IMR-90 (cell line): ENCODE data around the gene USP26. TPM values are rescaled to one million over a fixed set of nuclear protein-coding genes. Genes with fewer than 3 reads are reported as not detected.

Source experiments
- ATAC-seq: fragments of 200-7000 bp; cut with Tn5 transposase; 2 replicates; pipeline ENCODE4 v1.9.1; 2020; ENCODE audit warnings: low read depth, mild to moderate bottlenecking, moderate library complexity
- BruUV-seq: library from RNA; stranded (reverse); fragments of 400-500 nt; replicated peaks from 2 replicates; lab custom pipeline; 2021; lab: Mats Ljungman, UMichigan
- CTCF ChIA-PET: fragments of 300-600 bp; formaldehyde crosslinking; extraction: SDS; loops from one replicate; lab custom pipeline; 2021; ENCODE audit warnings: antibody characterized with exemption; lab: Yijun Ruan, JAX
- POLR2A ChIA-PET: fragments of 300-600 bp; sonication (Branson Sonifier 250); formaldehyde crosslinking; loops from one replicate; lab custom pipeline; 2022; ENCODE audit warnings: antibody characterized with exemption; ENCODE audit not compliant: unreplicated experiment; lab: Charles Lee
- DNase-seq: peaks from one replicate; pipeline ENCODE4 v3.0.0; 2013
- H2AFZ ChIP-seq: replicated peaks from 2 replicates; pipeline ENCODE3; 2013; ENCODE audit warnings: low read length, mild to moderate bottlenecking; ENCODE audit not compliant: poor library complexity
- H2AK5ac ChIP-seq: 2 replicates; pipeline ENCODE4 v1.6.1; 2013; ENCODE audit warnings: low read depth, low read length, inconsistent platforms
- H2AK9ac ChIP-seq: replicated peaks from 2 replicates; pipeline ENCODE3; 2013; ENCODE audit warnings: mild to moderate bottlenecking, low read depth, low read length, moderate library complexity; ENCODE audit not compliant: poor library complexity
- H2BK120ac ChIP-seq: 2 replicates; pipeline ENCODE4 v1.6.1; 2013; ENCODE audit warnings: low read depth, low read length, inconsistent platforms
- H2BK15ac ChIP-seq: 3 replicates; pipeline ENCODE4 v1.6.1; 2013; ENCODE audit warnings: low read depth, low read length, inconsistent platforms
- H2BK20ac ChIP-seq: 2 replicates; pipeline ENCODE4 v1.6.1; 2013; ENCODE audit warnings: low read depth, mild to moderate bottlenecking, inconsistent platforms, low read length, moderate library complexity
- H2BK5ac ChIP-seq: 2 replicates; pipeline ENCODE4 v1.6.1; 2013; ENCODE audit warnings: mild to moderate bottlenecking, low read depth, low read length, inconsistent platforms; ENCODE audit not compliant: poor library complexity, severe bottlenecking
- H3K14ac ChIP-seq: replicated peaks from 2 replicates; pipeline ENCODE4 v1.6.1; 2013; ENCODE audit warnings: low read depth, low read length, inconsistent platforms
- H3K18ac ChIP-seq: 2 replicates; pipeline ENCODE4 v1.6.1; 2013; ENCODE audit warnings: low read depth, low read length, control low read depth
- H3K23ac ChIP-seq: 2 replicates; pipeline ENCODE4 v1.6.1; 2013; ENCODE audit warnings: low read depth, low read length, inconsistent platforms
- H3K27ac ChIP-seq: 2 replicates; pipeline ENCODE4 v1.5.1; 2013; ENCODE audit warnings: mild to moderate bottlenecking, control low read depth, low read length; ENCODE audit not compliant: insufficient read depth
- H3K27me3 ChIP-seq: 2 replicates; pipeline ENCODE4 v1.6.1; 2013; ENCODE audit warnings: low read length; ENCODE audit not compliant: control insufficient read depth, insufficient read depth
- H3K36me3 ChIP-seq: 2 replicates; pipeline ENCODE4 v1.6.1; 2013; ENCODE audit warnings: low read length, mixed read lengths; ENCODE audit not compliant: control insufficient read depth, insufficient read depth
- H3K4ac ChIP-seq: 2 replicates; pipeline ENCODE4 v1.6.1; 2013; ENCODE audit warnings: low read depth, low read length, inconsistent platforms
- H3K4me1 ChIP-seq: 2 replicates; pipeline ENCODE4 v1.6.1; 2013; ENCODE audit warnings: low read length, mixed read lengths; ENCODE audit not compliant: control insufficient read depth, insufficient read depth
- H3K4me2 ChIP-seq: 2 replicates; pipeline ENCODE4 v1.6.1; 2013; ENCODE audit warnings: low read depth, mild to moderate bottlenecking, control low read depth, low read length, moderate library complexity
- H3K4me3 ChIP-seq: 2 replicates; pipeline ENCODE4 v1.5.1; 2013; ENCODE audit warnings: low read depth, mild to moderate bottlenecking, control low read depth, low read length, moderate library complexity; ENCODE audit not compliant: insufficient read depth
- H3K56ac ChIP-seq: 2 replicates; pipeline ENCODE4 v1.6.1; 2013; ENCODE audit warnings: low read length, inconsistent platforms; ENCODE audit not compliant: insufficient read depth; ENCODE audit errors: extremely low read depth
- H3K79me1 ChIP-seq, 2 experiments: 2 replicates each; pipeline ENCODE4 v1.6.1; 2013; ENCODE audit warnings: low read length in 2 of 2, inconsistent platforms in 1 of 2, low read depth in 1 of 2
- H3K9ac ChIP-seq: 2 replicates; pipeline ENCODE4 v1.6.1; 2013; ENCODE audit warnings: low read depth, low read length, control low read depth
- H3K9me1 ChIP-seq: 2 replicates; pipeline ENCODE4 v1.6.1; 2013; ENCODE audit warnings: low read length, inconsistent platforms; ENCODE audit not compliant: insufficient read depth
- H3K9me3 ChIP-seq: 2 replicates; pipeline ENCODE4 v1.6.1; 2013; ENCODE audit warnings: low read length; ENCODE audit not compliant: control insufficient read depth, insufficient read depth
- H4K20me1 ChIP-seq: 2 replicates; pipeline ENCODE4 v1.6.1; 2013; ENCODE audit warnings: low read length, inconsistent platforms; ENCODE audit not compliant: insufficient read depth
- H4K5ac ChIP-seq: 2 replicates; pipeline ENCODE4 v1.6.1; 2013; ENCODE audit warnings: mild to moderate bottlenecking, low read depth, low read length, control low read depth
- H4K8ac ChIP-seq, 2 experiments: 2 replicates each; pipeline ENCODE4 v1.6.1; 2013; ENCODE audit warnings: low read depth in 2 of 2, low read length in 2 of 2, control low read depth in 1 of 2, inconsistent platforms in 1 of 2
- H4K91ac ChIP-seq: 2 replicates; pipeline ENCODE4 v1.6.1; 2013; ENCODE audit warnings: low read depth, low read length, inconsistent platforms; ENCODE audit not compliant: insufficient read depth
- BHLHE40 ChIP-seq: fragments of 150-350 bp; IDR thresholded peaks from 2 replicates; pipeline ENCODE4 v1.6.1; 2016; ENCODE audit warnings: mild to moderate bottlenecking, low read depth, low read length
- CEBPB ChIP-seq: IDR thresholded peaks from 2 replicates; pipeline ENCODE4 v1.6.1; 2012; ENCODE audit warnings: low read depth, low read length, improper control_type of control experiment
- CHD1 ChIP-seq: IDR thresholded peaks from 2 replicates; pipeline ENCODE4 v1.6.1; 2012; ENCODE audit warnings: low read depth, low read length, improper control_type of control experiment
- ELK1 ChIP-seq: fragments of 150-350 bp; IDR thresholded peaks from 2 replicates; pipeline ENCODE4 v1.6.1; 2016; ENCODE audit warnings: low read depth, mild to moderate bottlenecking, low read length, moderate library complexity, borderline replicate concordance
- FOS ChIP-seq: fragments of 150-350 bp; IDR thresholded peaks from 2 replicates; pipeline ENCODE4 v1.6.1; 2016; ENCODE audit warnings: low read depth, low read length
- MAFK ChIP-seq: IDR thresholded peaks from 2 replicates; pipeline ENCODE4 v1.6.1; 2012; ENCODE audit warnings: low read depth, low read length, improper control_type of control experiment
- MAZ ChIP-seq: IDR thresholded peaks from 2 replicates; pipeline ENCODE4 v1.6.1; 2012; ENCODE audit warnings: low read depth, mild to moderate bottlenecking, low read length, improper control_type of control experiment, moderate library complexity, borderline replicate concordance
- MXI1 ChIP-seq: IDR thresholded peaks from 2 replicates; pipeline ENCODE4 v1.6.1; 2012; ENCODE audit warnings: low read depth, mild to moderate bottlenecking, low read length, moderate library complexity, borderline replicate concordance
- NFE2L2 ChIP-seq: fragments of 150-350 bp; IDR thresholded peaks from 2 replicates; pipeline ENCODE4 v1.6.1; 2016; ENCODE audit warnings: low read depth, mild to moderate bottlenecking, low read length
- POLR2A ChIP-seq: IDR thresholded peaks from 2 replicates; pipeline ENCODE4 v1.6.1; 2012; ENCODE audit warnings: mild to moderate bottlenecking, low read depth, low read length
- RAD21 ChIP-seq: IDR thresholded peaks from 2 replicates; pipeline ENCODE4 v1.6.1; 2012; ENCODE audit warnings: low read length, improper control_type of control experiment
- RCOR1 ChIP-seq: IDR thresholded peaks from 2 replicates; pipeline ENCODE4 v1.6.1; 2012; ENCODE audit warnings: mild to moderate bottlenecking, low read length, improper control_type of control experiment; ENCODE audit not compliant: insufficient replicate concordance
- RFX5 ChIP-seq: IDR thresholded peaks from 2 replicates; pipeline ENCODE4 v1.8.0; 2012; ENCODE audit warnings: low read depth, mild to moderate bottlenecking, low read length, moderate library complexity
- SMC3 ChIP-seq: fragments of 150-350 bp; IDR thresholded peaks from 2 replicates; pipeline ENCODE4 v1.6.1; 2016; ENCODE audit warnings: low read depth, mild to moderate bottlenecking, antibody characterized with exemption, low read length, moderate library complexity
- USF2 ChIP-seq: fragments of 150-350 bp; IDR thresholded peaks from 2 replicates; pipeline ENCODE4 v1.6.1; 2017; ENCODE audit warnings: mild to moderate bottlenecking, antibody characterized with exemption, low read length, low read depth
- WGBS, 2 experiments: methylation state at CpG; one replicate each; pipeline versions ENCODE4 v1.1.5 to v1.1.7; 2013; ENCODE audit warnings: missing lambda C conversion rate in 2 of 2; ENCODE audit not compliant: insufficient read length in 1 of 2; ENCODE audit errors: extremely low coverage in 2 of 2; 5-methylcytosine and 5-hydroxymethylcytosine counted together
- dilution Hi-C: fragments of 300-500 bp; cut with HindIII; formaldehyde crosslinking; loops from one replicate; pipeline ENCODE4 v1.14.3; 2018; ENCODE audit warnings: low sequenced_read_pairs; ENCODE audit not compliant: unreplicated experiment
- in situ Hi-C: fragments of 300-500 bp; cut with MboI; formaldehyde crosslinking; loops from 3 replicates; pipeline ENCODE4 v1.14.3; 2019; ENCODE audit warnings: low sequenced_read_pairs, inconsistent platforms, mixed read lengths
- intact Hi-C: fragments of 100-400 bp; cut with micrococcal nuclease; formaldehyde crosslinking; loops from 2 replicates; pipeline ENCODE4 v1.10.0; 2022
- polyA plus RNA-seq, 3 experiments: library from polyadenylated mRNA; depleted of rRNA; stranded (reverse); fragments of >200 nt; gene quantifications; 2 replicates each; pipeline ENCODE4 v1.2.3, GENCODE V29; 2012; ENCODE audit warnings: low replicate concordance in 1 of 3
- total RNA-seq: library from RNA; depleted of rRNA; stranded (reverse); fragments of >200 nt; gene quantifications from 2 replicates; pipeline ENCODE4 v1.2.3, GENCODE V29; 2012
- TF ChIP-seq, protein P1 (sequence below): conservative IDR thresholded peaks from 2 replicates; pipeline ENCODE4 v1.5.1; 2012; ENCODE audit warnings: mild to moderate bottlenecking, low read depth, low read length, improper control_type of control experiment

USP26 gene
- total and polyA plus RNA-seq, 2 of the 4 experiments (the other 2 are of a cell fraction): not detected

- in situ Hi-C loops (no loop called here), intact Hi-C loops (no loop called here), dilution Hi-C loops (no loop called here)
- no peaks in the 10 kb centered on the region for H4K20me1 ChIP-seq
- H2BK15ac ChIP-seq: no peak overlapping the region
- no peaks in the 10 kb centered on the region for H3K36me3 ChIP-seq
- ChIA-PET CTCF (no interaction called here), POLR2A (no interaction called here)
- no peaks in the 10 kb centered on the region for H3K4me1 ChIP-seq
- TF ChIP-seq RAD21 (no peak), MAFK (no peak), RCOR1 (no peak), BHLHE40 (no peak), SMC3 (no peak), MXI1 (no peak), POLR2A (no peak), RFX5 (no peak), ELK1 (no peak), MAZ (no peak), NFE2L2 (no peak), CEBPB (no peak), CHD1 (no peak), FOS (no peak), USF2 (no peak)
- TF ChIP-seq, protein P1, sequence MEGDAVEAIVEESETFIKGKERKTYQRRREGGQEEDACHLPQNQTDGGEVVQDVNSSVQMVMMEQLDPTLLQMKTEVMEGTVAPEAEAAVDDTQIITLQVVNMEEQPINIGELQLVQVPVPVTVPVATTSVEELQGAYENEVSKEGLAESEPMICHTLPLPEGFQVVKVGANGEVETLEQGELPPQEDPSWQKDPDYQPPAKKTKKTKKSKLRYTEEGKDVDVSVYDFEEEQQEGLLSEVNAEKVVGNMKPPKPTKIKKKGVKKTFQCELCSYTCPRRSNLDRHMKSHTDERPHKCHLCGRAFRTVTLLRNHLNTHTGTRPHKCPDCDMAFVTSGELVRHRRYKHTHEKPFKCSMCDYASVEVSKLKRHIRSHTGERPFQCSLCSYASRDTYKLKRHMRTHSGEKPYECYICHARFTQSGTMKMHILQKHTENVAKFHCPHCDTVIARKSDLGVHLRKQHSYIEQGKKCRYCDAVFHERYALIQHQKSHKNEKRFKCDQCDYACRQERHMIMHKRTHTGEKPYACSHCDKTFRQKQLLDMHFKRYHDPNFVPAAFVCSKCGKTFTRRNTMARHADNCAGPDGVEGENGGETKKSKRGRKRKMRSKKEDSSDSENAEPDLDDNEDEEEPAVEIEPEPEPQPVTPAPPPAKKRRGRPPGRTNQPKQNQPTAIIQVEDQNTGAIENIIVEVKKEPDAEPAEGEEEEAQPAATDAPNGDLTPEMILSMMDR: no peak
- BruUV-seq: no TSS peak
- H3K14ac ChIP-seq: no peak overlapping the region
- H2AK9ac ChIP-seq: no peak overlapping the region
- H3K4me3 ChIP-seq: no peak overlapping the region
- H3K27me3 ChIP-seq: peaks cover 3% of the 10 kb centered on the region; the same call in 1 of the 2 replicates
- ATAC-seq: no peak
- H3K27ac ChIP-seq: no peak overlapping the region
- no peak overlapping the region for H4K8ac ChIP-seq
- H4K5ac ChIP-seq: no peak overlapping the region
- H2AK5ac ChIP-seq: no peak overlapping the region
- H3K4me2 ChIP-seq: no peak overlapping the region
- no peak overlapping the region for H2AFZ ChIP-seq
- H3K18ac ChIP-seq: no peak overlapping the region
- no peak overlapping the region for H2BK20ac ChIP-seq
- H4K91ac ChIP-seq: no peak overlapping the region
- DNase-seq: no peak
- no peak overlapping the region for H3K23ac ChIP-seq
- H3K56ac ChIP-seq: no peak overlapping the region
- peaks cover 2% of the 10 kb centered on the region; the same call in 1 of the 2 replicates for H3K9me3 ChIP-seq
- WGBS, 2 experiments: no CpG with 5 or more reads among the region's 3 CpGs
- H3K79me1 ChIP-seq: no peaks in the 10 kb centered on the region
- H2BK5ac ChIP-seq: no peak overlapping the region
- no peak overlapping the region for H3K4ac ChIP-seq
- no peak overlapping the region for H2BK120ac ChIP-seq
- H3K9me1 ChIP-seq: no peaks in the 10 kb centered on the region
- H3K9ac ChIP-seq: no peak overlapping the region
Observed at GRCh38 chrX:133081990-133082389, 14.9 kb downstream of the USP26 start.
